VCaP (cell line): ENCODE data around the gene PPP6R3.
A peak's percentile ranks its signal among the peaks of the same experiment; 100 is the strongest.

Source experiments
- H3K27ac ChIP-seq: fragments of 450-650 bp; 2 replicates; pipeline ENCODE4 v1.5.1; 2017
- TF ChIP-seq, protein P1 (sequence below): fragments of 450-650 bp; conservative IDR thresholded peaks from 2 replicates; pipeline ENCODE4 v1.5.1; 2017; ENCODE audit warnings: mild to moderate bottlenecking, moderate library complexity

Gene PPP6R3

GRCh38 chr11:68659158-68659921 lies 198.8 kb downstream of the PPP6R3 start:
- TF ChIP-seq, protein P1, sequence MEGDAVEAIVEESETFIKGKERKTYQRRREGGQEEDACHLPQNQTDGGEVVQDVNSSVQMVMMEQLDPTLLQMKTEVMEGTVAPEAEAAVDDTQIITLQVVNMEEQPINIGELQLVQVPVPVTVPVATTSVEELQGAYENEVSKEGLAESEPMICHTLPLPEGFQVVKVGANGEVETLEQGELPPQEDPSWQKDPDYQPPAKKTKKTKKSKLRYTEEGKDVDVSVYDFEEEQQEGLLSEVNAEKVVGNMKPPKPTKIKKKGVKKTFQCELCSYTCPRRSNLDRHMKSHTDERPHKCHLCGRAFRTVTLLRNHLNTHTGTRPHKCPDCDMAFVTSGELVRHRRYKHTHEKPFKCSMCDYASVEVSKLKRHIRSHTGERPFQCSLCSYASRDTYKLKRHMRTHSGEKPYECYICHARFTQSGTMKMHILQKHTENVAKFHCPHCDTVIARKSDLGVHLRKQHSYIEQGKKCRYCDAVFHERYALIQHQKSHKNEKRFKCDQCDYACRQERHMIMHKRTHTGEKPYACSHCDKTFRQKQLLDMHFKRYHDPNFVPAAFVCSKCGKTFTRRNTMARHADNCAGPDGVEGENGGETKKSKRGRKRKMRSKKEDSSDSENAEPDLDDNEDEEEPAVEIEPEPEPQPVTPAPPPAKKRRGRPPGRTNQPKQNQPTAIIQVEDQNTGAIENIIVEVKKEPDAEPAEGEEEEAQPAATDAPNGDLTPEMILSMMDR, result no peak
- peak overlapping the region; percentile 64 for H3K27ac ChIP-seq

DNA sequence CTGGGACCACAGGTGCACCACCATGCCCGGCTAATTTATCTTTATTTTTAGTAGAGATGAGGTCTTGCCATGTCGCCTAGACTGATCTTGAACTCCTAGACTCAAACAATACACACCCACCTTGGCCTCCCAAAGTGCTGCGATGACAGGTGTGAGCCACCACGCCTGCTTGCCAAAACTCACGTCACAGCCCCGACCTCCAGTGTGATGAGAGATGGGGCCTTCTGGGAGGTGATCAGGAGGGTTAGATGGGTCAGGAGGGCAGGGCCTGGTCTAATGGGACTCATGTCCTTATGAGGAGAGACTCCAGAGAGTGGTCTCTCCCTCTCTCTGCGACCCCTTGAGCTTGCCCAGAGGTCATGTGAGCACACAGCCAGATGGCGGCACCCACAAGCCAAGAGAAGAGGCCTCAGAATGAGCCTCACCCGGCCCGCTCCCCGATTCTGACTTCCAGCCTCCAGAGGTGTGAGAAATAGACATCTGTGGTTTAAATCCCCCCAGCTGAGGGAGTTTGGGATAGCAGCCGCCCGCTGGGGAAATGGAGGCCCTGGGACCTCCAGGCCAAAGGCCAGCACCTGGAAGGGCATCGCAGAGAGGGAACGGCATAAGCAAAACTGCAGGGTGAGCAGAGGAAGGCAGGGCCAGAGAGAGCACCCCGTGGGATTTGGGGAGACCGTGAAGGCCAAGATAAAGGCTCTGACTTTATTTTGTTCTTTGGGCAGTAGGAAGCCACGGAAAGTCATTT lies 199.7 kb downstream of the PPP6R3 start:
- TF ChIP-seq, protein P1, result no peak
- peak overlapping the region; percentile 64; the same call in 1 of the 2 replicates for H3K27ac ChIP-seq

- TF ChIP-seq, protein P1, result no peak
- no peak overlapping the region for H3K27ac ChIP-seq
These were observed 200.5 kb downstream of the PPP6R3 start for GRCh38 chr11:68661014-68661413.

DNA sequence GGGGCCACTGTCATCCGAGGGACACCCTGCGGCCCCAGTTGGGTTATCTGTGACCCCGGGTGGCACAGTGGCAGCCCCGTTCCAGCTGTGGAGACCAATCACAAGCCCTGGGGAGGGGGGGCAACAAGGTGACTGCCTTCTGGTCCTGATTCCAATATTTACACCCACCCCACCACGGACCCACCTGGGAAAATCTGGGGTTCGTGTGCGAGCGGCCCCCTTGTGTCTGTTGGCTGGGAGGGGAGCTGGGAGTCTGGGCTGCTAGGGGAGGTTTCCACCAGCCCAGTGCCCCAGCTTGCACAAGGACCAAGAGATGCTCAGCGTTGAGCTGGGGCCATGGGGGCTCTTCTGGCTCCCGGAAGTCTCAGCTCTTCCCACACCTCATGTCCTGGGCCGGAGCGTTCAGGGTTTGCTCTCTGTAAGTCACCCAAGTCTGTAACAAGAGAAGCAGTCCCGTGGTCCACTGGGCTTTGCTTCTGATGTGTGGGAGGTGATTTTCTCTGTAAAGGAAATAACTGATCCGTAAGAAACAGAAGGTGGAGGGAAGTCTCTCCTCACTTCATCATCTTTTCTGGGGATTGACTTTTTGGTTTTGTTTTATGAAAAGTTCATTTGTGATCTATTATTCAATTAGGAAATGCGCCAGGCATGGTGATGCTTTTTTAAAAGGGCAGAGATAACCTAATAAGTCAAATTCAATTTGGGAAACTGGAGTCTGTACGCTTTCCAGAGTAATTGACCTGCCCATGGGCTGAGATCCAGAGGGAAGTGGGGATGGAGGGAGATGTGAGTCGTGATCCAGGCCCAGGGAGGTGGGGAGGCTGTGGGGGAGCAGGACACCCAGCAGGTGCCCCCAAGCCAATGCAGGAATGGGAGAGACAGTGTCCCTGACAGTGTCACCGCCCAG lies 201.4 kb downstream of the PPP6R3 start:
- TF ChIP-seq, protein P1, result no peak
- no peak overlapping the region for H3K27ac ChIP-seq

DNA sequence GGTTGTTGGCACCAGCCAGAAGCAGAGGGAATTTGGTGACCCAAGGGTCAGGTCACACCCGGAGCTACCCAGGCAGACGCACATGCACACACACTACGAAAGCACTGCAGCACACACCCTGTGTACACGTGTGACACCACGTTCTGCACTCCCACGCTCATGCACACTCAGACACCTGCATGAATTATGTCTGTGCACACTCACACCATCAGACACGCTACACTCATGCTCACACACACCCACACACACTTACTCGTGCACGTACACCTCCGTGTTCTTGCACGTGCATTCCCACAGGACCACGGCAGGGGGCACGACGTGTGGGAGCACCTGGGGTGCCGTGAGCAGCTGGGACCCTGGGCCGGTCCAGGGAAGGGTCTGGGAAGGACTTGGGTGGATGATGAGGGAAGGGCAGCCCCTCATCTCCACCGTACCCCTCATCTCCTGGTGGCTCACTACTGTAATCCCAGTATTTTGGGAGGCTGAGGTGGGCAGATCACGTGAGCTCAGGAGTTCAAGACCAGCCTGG lies 203.0 kb downstream of the PPP6R3 start:
- TF ChIP-seq, protein P1, result no peak
- no peak overlapping the region for H3K27ac ChIP-seq

GRCh38 chr11:68664141-68664540 lies 203.6 kb downstream of the PPP6R3 start:
- TF ChIP-seq, protein P1, result no peak
- H3K27ac ChIP-seq, result no peak overlapping the region
